OCI-LY1 (cell line): Measurements from ENCODE around the gene GPLD1.

Experiments used
- EZH2 ChIP-seq: fragments of 200-600 bp; sonication (generic), shearing (Covaris generic); IDR thresholded peaks from 2 replicates; pipeline ENCODE4 v1.8.0; 2017; ENCODE audit warnings: borderline replicate concordance, mixed run types, mild to moderate bottlenecking, antibody characterized with exemption, low read length, moderate library complexity, mixed read lengths
- TF ChIP-seq, protein P1 (sequence below): fragments of 200-600 bp; sonication (generic), shearing (Covaris generic); IDR thresholded peaks from 2 replicates; pipeline ENCODE4 v1.5.1; 2017; ENCODE audit warnings: mild to moderate bottlenecking, antibody characterized with exemption, low read length, moderate library complexity, mixed read lengths

DNA sequence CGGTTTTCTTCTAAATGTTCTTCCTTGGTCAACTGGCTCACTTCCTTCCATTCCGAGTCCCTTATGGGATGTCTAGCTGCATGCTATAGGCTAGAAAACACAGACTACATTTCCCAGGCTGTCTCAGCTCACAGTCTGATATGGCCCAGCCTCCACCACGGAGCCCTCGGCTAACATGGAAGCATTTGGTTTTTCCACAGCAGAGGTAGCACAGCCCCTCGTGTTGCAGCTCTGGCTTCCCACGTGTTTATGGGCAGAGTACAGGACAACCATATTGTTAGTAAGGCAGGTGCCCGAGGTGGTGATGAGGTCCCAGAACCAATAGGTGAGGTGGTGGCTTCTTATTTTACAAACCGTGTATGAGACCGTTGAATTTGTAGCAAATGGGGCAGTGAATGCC lies 8.7 kb downstream of the GPLD1 start:
- TF ChIP-seq, protein P1, sequence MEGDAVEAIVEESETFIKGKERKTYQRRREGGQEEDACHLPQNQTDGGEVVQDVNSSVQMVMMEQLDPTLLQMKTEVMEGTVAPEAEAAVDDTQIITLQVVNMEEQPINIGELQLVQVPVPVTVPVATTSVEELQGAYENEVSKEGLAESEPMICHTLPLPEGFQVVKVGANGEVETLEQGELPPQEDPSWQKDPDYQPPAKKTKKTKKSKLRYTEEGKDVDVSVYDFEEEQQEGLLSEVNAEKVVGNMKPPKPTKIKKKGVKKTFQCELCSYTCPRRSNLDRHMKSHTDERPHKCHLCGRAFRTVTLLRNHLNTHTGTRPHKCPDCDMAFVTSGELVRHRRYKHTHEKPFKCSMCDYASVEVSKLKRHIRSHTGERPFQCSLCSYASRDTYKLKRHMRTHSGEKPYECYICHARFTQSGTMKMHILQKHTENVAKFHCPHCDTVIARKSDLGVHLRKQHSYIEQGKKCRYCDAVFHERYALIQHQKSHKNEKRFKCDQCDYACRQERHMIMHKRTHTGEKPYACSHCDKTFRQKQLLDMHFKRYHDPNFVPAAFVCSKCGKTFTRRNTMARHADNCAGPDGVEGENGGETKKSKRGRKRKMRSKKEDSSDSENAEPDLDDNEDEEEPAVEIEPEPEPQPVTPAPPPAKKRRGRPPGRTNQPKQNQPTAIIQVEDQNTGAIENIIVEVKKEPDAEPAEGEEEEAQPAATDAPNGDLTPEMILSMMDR: no peak
- no peak for TF ChIP-seq EZH2
